GM21737 (cell line): Measurements from ENCODE around the gene DNAL1.
"Not testable (repeated sequence)": the region's sequence is repeated elsewhere in the genome, so short reads cannot be mapped to it uniquely, and the experiment has no call there.

Source experiments
- ATAC-seq: cut with Tn5 transposase; IDR thresholded peaks from one replicate; pipeline ENCODE4 v1.9.1; 2021; ENCODE audit warnings: mild to moderate bottlenecking, moderate library complexity; ENCODE audit not compliant: unreplicated experiment

DNAL1 gene

GRCh38 chr14:73637830-73638229 lies 7.0 kb upstream of the DNAL1 start:
- ATAC-seq, result no peak

- no peak for ATAC-seq
These were observed 3.9 kb upstream of the DNAL1 start for GRCh38 chr14:73640796-73641365.

- no peak for ATAC-seq
These were observed 443 bp downstream of the DNAL1 start for GRCh38 chr14:73645248-73645610.

- no peak for ATAC-seq
These were observed 6.2 kb downstream of the DNAL1 start for GRCh38 chr14:73651005-73651404.

GRCh38 chr14:73655851-73656250 lies 11.1 kb downstream of the DNAL1 start:
- no peak for ATAC-seq

DNA sequence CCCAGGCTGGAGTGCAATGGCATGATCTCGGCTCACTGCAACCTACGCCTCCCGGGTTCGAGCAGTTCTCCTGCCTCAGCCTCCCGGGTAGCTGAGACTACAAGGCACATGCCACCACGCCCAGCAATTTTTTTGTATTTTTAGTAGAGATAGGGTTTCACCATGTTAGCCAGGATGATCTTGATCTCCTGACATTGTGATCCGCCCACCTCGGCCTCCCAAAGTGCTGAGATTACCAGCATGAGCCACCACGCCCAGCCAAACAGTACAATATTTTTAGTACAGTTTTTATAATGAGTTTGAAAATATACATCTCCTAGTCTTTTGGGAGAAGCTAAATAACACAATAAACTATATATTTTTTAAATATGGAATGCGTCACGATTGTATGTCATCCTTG lies 14.4 kb downstream of the DNAL1 start:
- ATAC-seq, result not testable (repeated sequence)

DNA sequence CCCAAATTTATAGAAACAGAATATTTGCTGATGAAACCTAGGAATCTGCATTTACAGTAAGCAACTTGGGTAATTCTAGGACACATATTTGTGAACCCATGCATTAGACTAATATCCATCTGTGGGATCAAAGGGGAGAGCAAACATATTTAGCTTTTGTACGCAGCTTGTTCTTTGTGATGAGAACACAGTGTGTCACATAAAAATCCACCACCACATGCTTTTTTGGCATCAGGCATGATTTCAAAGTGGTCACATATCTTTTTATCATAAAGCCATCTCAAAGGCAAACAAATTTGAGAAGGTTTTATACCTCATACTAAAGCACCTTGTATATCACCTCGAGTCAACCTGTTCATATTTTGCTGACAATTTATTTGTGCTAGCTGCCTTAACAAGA lies 15.7 kb downstream of the DNAL1 start:
- ATAC-seq, result no peak

DNA sequence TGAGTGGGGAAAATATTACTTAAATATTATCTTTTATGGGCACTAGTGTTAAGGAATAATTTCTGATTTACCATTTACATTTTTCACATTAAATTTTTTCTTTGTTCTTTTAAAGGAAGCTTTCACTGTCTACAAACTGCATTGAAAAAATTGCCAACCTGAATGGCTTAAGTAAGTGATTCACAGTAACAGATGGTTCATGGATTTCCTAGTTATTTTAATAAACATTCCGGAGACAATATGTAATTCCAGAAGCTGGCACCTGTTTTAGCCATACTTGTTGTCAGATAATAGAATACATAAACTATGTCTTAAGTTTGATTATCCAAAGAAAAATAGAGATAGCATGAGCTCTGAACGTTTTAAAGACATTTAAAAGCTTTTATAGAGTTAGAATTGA lies 17.1 kb downstream of the DNAL1 start:
- ATAC-seq, result no peak

DNA sequence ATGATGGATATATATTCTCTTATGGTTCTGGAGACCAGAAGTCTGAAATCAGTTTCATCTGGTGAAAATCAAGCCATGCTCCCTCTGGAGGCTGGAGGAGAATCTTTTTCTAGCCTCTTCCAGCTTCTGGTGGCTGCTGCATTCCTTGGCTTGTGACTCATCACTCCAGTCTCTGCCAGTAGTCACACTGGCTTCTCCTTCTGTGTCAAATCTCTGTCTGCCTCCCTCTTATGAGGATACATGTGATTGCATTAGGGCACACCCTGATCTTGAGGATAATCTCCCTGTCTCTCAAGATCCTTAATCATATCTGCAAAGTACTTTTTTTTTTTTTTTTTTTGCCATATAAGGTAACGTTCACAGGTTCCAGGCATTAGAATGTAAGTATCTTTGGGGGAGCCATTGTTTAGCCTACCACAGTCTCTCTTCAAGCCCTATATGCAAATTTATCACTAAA lies 17.7 kb downstream of the DNAL1 start:
- ATAC-seq, result no peak

GRCh38 chr14:73663548-73664212 lies 18.9 kb downstream of the DNAL1 start:
- ATAC-seq, result no peak

GRCh38 chr14:73665130-73665529 lies 20.3 kb downstream of the DNAL1 start:
- no peak for ATAC-seq

DNA sequence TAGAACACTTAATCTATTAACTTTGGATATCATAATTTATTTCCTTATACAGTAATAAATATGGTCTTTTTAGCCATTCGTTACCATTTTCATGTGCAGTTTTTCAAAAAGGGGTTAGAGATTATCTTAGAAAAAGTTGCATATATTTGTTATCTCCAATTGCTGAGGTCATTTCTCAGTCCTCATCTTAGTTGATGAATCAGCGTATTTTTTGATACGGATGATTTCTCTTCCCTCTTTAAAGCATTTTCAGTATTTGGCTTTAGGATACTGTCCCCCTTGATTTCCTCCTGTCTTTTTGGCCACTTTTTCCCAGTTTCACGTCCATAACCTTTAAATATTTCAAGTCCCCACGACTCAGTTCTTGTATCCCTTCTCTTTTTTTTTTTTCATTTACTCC lies 21.8 kb downstream of the DNAL1 start:
- ATAC-seq, result no peak

DNA sequence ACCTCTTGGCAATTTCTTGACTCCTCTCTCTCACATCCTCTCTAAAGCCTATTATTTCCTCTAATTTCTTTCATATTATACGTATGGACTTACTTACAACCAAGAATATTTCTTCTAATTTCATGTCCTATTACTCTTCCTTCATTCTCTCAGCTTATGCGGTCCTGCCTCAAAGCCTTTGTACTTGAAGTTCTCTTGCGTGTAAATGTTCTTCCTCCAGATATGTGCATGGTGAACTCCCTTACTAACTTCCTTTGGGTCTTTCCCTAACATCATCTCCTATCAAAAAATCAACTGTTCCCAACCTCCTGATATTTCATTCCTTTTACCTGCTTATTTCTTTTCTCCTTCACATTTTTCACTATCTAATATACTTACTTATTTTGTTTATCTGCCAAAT lies 23.1 kb downstream of the DNAL1 start:
- no peak for ATAC-seq

DNA sequence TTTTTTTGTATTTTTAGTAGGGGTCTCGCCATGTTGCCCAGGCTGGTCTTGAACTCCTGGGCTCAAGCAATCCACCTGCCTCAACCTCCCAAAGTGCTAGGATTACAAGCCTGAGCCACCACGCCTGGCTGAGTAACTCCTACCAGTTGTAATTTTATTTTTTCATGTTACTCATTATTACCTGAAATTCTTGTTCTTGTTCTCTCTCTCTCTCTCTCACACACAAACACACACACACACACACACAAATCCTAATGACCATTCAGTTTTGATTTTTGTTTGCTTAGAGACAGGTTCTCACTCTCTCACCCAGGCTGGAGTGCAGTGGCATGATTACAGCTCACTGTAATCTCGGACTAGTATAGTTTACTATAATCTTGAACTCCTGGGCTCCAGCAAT lies 30.2 kb downstream of the DNAL1 start:
- ATAC-seq, result no peak

DNA sequence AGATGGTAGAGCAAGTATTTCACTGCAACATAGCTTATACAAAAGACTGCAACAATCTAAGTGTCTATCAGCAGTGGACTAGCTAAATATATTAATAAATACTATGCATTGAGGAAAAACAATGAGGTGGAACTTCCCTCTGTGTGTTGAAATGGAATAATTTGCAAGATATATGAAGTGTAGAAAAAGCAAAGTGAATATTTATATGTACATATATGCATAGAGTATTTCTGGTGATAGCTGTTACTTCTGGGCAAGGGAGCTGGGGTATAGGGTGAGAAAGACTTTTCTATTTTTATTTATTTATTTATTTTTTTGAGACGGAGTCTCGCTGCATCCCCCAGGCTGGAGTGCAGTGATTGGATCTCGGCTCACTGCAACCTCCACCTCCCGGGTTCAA lies 33.9 kb downstream of the DNAL1 start:
- ATAC-seq, result no peak

- ATAC-seq, result no peak
These were observed 36.0 kb downstream of the DNAL1 start for GRCh38 chr14:73680821-73681220.

- ATAC-seq, result no peak
These were observed 39.8 kb downstream of the DNAL1 start for GRCh38 chr14:73684627-73685026.

DNA sequence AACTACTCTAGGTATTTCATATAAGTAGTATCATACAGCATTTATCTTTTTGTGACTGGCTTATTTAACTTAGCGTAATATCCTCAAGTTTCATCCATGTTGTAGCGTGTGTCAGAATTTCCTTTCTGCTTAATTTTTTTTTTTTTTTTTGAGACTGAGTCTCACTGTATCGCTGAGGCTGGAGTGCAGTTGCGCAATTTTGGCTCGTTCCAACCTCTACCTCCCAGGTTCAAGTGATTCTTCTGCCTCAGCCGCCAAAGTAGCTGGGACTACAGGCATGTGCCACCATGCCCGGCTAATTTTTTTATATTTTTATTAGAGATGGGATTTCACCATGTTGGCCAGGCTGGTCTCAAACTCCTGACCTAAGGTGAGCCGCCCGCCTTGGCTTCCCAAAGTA lies 40.5 kb downstream of the DNAL1 start:
- ATAC-seq, result no peak

- ATAC-seq, result no peak
These were observed 42.1 kb downstream of the DNAL1 start for GRCh38 chr14:73686901-73687300.

GRCh38 chr14:73694083-73694482 lies 49.3 kb downstream of the DNAL1 start:
- no peak for ATAC-seq

DNA sequence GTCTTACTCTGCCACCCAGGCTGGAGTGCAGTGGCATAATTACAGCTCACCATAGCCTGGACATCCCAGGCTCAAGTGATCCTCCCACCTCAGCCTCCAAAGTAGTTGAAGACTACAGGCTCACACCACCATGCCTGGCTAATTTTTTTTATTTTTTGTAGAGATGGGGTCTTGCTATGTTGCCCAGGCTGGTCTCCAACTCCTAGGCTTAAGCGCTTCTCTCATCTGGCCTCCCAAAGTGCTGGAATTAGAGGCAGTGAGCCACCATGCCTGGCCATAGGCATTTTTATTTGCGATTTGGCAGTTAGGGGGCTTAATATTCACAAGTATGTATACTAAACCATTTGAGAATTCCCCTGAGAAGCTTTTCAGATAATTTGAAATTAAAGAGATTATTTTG lies 50.3 kb downstream of the DNAL1 start:
- ATAC-seq, result no peak

GRCh38 chr14:73695997-73696396 lies 51.2 kb downstream of the DNAL1 start:
- ATAC-seq, result peak; percentile 39
